GM12801 (cell line): Measurements from ENCODE around the gene NOTUM.

Experiments used
- TF ChIP-seq, protein P1 (sequence below): IDR thresholded peaks from one replicate; pipeline ENCODE4 v1.5.1; 2011; ENCODE audit warnings: control low read depth; ENCODE audit not compliant: insufficient read length; ENCODE audit errors: extremely low read depth

Gene NOTUM

DNA sequence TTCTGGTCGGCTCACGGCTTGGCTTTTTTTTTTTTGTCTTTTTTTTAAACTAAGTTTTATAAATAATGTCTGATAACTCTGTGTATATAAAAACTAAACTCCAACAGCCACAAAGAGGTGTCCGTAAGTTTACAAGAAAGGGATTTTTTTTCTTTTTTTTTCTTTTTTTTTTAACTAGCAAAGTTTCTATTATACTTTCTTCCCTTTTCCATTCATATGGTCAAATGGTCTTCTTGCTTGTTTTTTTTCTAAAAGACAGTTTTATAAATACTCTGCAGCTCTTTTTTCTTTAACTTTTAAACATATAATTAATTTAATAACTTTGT, 39.5 kb downstream of the NOTUM start:
- TF ChIP-seq, protein P1, sequence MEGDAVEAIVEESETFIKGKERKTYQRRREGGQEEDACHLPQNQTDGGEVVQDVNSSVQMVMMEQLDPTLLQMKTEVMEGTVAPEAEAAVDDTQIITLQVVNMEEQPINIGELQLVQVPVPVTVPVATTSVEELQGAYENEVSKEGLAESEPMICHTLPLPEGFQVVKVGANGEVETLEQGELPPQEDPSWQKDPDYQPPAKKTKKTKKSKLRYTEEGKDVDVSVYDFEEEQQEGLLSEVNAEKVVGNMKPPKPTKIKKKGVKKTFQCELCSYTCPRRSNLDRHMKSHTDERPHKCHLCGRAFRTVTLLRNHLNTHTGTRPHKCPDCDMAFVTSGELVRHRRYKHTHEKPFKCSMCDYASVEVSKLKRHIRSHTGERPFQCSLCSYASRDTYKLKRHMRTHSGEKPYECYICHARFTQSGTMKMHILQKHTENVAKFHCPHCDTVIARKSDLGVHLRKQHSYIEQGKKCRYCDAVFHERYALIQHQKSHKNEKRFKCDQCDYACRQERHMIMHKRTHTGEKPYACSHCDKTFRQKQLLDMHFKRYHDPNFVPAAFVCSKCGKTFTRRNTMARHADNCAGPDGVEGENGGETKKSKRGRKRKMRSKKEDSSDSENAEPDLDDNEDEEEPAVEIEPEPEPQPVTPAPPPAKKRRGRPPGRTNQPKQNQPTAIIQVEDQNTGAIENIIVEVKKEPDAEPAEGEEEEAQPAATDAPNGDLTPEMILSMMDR: no peak

GRCh38 chr17:81920612-81921536, 40.1 kb downstream of the NOTUM start:
- TF ChIP-seq, protein P1: no peak

GRCh38 chr17:81918832-81919545, 42.0 kb downstream of the NOTUM start:
- TF ChIP-seq, protein P1: no peak

- TF ChIP-seq, protein P1: no peak
Observed at GRCh38 chr17:81917565-81918332, 43.2 kb downstream of the NOTUM start, which contains the start of gene SIRT7. TSS of gene SIRT7 (minus strand) at chr17:81918176. CDS start at chr17:81918131, 45 bp downstream.

GRCh38 chr17:81916234-81917001, 44.6 kb downstream of the NOTUM start:
- TF ChIP-seq, protein P1: no peak

GRCh38 chr17:81915331-81915730, 45.7 kb downstream of the NOTUM start:
- TF ChIP-seq, protein P1: no peak
